B cell (primary cell): ENCODE measurements around the gene ZMIZ1. TPM values are rescaled to one million over a fixed set of nuclear protein-coding genes. Genes with fewer than 3 reads are reported as not detected.

ENCODE experiments used
- ATAC-seq: fragments of 200-7000 bp; cut with Tn5 transposase; one replicate; pipeline ENCODE4 v1.10.0; 2021; ENCODE audit warnings: low read depth, mild to moderate bottlenecking, moderate number of reproducible peaks, moderate library complexity
- CTCF ChIA-PET: fragments of 350-600 bp; sonication (Branson Sonifier 250); formaldehyde crosslinking; loops from one replicate; lab custom pipeline; 2021; ENCODE audit warnings: antibody characterized with exemption, inconsistent platforms; lab: Charles Lee
- POLR2A ChIA-PET: fragments of 350-600 bp; sonication (Branson Sonifier 250); formaldehyde crosslinking; loops from one replicate; lab custom pipeline; 2021; ENCODE audit warnings: antibody characterized with exemption; lab: Charles Lee
- DNase-seq: peaks from one replicate; pipeline ENCODE4 v3.0.0; 2013
- H2AFZ ChIP-seq: 2 replicates; pipeline ENCODE4 v1.6.1; 2012; ENCODE audit warnings: mild to moderate bottlenecking, low read depth, low read length; ENCODE audit not compliant: insufficient read depth, poor library complexity, severe bottlenecking
- H3K27ac ChIP-seq, 2 donors: 1 replicate in 1 of 2; 2 replicates in 1 of 2; pipeline ENCODE4 v1.5.1; 2012 to 2013; ENCODE audit warnings: low read length in 2 of 2, mild to moderate bottlenecking in 2 of 2, moderate library complexity in 1 of 2
- H3K27me3 ChIP-seq, 4 experiments: fragments of 200-600 bp in 1 of 4; sonication (generic) in 1 of 4; replicated peaks in 1 of 4; 1 replicate in 2 of 4; 2 replicates in 2 of 4; pipeline versions ENCODE4 v1.6.1 to v1.7.0; 2013 to 2016; ENCODE audit warnings: low read length in 3 of 4, mild to moderate bottlenecking in 2 of 4, mixed read lengths in 1 of 4, moderate library complexity in 1 of 4; ENCODE audit not compliant: insufficient read depth in 4 of 4, control insufficient read depth in 3 of 4; ENCODE audit errors: control extremely low read depth in 1 of 4
- H3K36me3 ChIP-seq, 2 experiments: replicated peaks in 1 of 2; 1 replicate in 1 of 2; 2 replicates in 1 of 2; pipeline versions ENCODE4 v1.6.1 to v1.7.1; 2013; ENCODE audit warnings: low read length in 1 of 2; ENCODE audit not compliant: insufficient read depth in 2 of 2, control insufficient read depth in 1 of 2; ENCODE audit errors: control extremely low read depth in 1 of 2, extremely low read depth in 1 of 2
- H3K4me1 ChIP-seq, 2 donors: fragments of 200-600 bp in 1 of 2; sonication (generic) in 1 of 2; 1 replicate in 1 of 2; 2 replicates in 1 of 2; pipeline versions ENCODE4 v1.5.1 to v1.6.1; 2013 to 2017; ENCODE audit warnings: low read length in 2 of 2; ENCODE audit not compliant: control insufficient read depth in 2 of 2, insufficient read depth in 2 of 2
- H3K4me2 ChIP-seq: replicated peaks from 2 replicates; pipeline ENCODE3; 2012; ENCODE audit warnings: mild to moderate bottlenecking, low read depth, low read length; ENCODE audit not compliant: poor library complexity, severe bottlenecking
- H3K4me3 ChIP-seq, 5 experiments: fragments of 200-600 bp in 1 of 5; sonication (generic) in 1 of 5; 1 replicate in 3 of 5; 2 replicates in 2 of 5; pipeline versions ENCODE4 v1.5.1 to v1.7.0; 2011 to 2016; ENCODE audit warnings: low read length in 4 of 5, mild to moderate bottlenecking in 4 of 5, low read depth in 2 of 5, control low read depth in 1 of 5, moderate library complexity in 1 of 5; ENCODE audit not compliant: insufficient read depth in 1 of 5; ENCODE audit errors: control extremely low read depth in 1 of 5, extremely low read depth in 1 of 5
- H3K79me2 ChIP-seq: fragments of 200-600 bp; sonication (generic); one replicate; pipeline ENCODE4 v1.6.0; 2016; ENCODE audit warnings: low read length; ENCODE audit not compliant: control insufficient read depth, insufficient read depth
- H3K9ac ChIP-seq: fragments of 200-600 bp; sonication (generic); 2 replicates; pipeline ENCODE4 v1.6.1; 2017; ENCODE audit warnings: mild to moderate bottlenecking, low read length, moderate library complexity
- H3K9me3 ChIP-seq, 3 donors: one replicate each; pipeline versions ENCODE4 v1.6.1 to v1.7.1; 2013; ENCODE audit warnings: low read length in 2 of 3; ENCODE audit not compliant: control insufficient read depth in 2 of 3, insufficient read depth in 1 of 3; ENCODE audit errors: control extremely low read depth in 1 of 3
- H4K20me1 ChIP-seq: 2 replicates; pipeline ENCODE4 v1.6.0; 2012; ENCODE audit warnings: mild to moderate bottlenecking, low read length; ENCODE audit not compliant: insufficient read depth, control insufficient read depth, poor library complexity, severe bottlenecking
- H3K27ac Mint-ChIP-seq: one replicate; pipeline ENCODE4 v1.8.0; 2021; ENCODE audit warnings: mixed read lengths
- H3K27me3 Mint-ChIP-seq: one replicate; pipeline ENCODE4 v1.8.0; 2021; ENCODE audit warnings: mixed read lengths
- H3K4me1 Mint-ChIP-seq: one replicate; pipeline ENCODE4 v1.8.0; 2021; ENCODE audit warnings: mixed read lengths
- H3K4me3 Mint-ChIP-seq: one replicate; pipeline ENCODE4 v1.8.0; 2021; ENCODE audit warnings: mixed read lengths
- H3K9me3 Mint-ChIP-seq: one replicate; pipeline ENCODE4 v1.8.0; 2022; ENCODE audit warnings: mixed read lengths; ENCODE audit not compliant: insufficient read depth
- CTCF ChIP-seq: fragments of 200-600 bp; IDR thresholded peaks from one replicate; pipeline ENCODE4 v1.8.0; 2022; ENCODE audit warnings: antibody characterized with exemption, mild to moderate bottlenecking
- EZH2 ChIP-seq: IDR thresholded peaks from 2 replicates; pipeline ENCODE4 v1.6.1; 2012; ENCODE audit warnings: borderline replicate concordance, low read depth, mild to moderate bottlenecking, moderate library complexity, low read length; ENCODE audit not compliant: insufficient read depth, poor library complexity, severe bottlenecking
- WGBS: methylation state at CpG from one replicate; pipeline ENCODE4 v1.1.5; 2013; ENCODE audit warnings: missing lambda C conversion rate; ENCODE audit not compliant: insufficient coverage; 5-methylcytosine and 5-hydroxymethylcytosine counted together
- intact Hi-C: fragments of 100-400 bp; cut with micrococcal nuclease; formaldehyde crosslinking; loops from one replicate; pipeline ENCODE4 v1.10.0; 2022
- polyA plus RNA-seq: library from polyadenylated mRNA; depleted of rRNA; stranded (reverse); fragments of >200 nt; gene quantifications from 2 replicates; pipeline ENCODE4 v1.2.3, GENCODE V29; 2012
- total RNA-seq, 2 donors: library from RNA; stranded (reverse); fragments of 120-200 nt in 1 of 2; gene quantifications; 1 replicate in 1 of 2; 2 replicates in 1 of 2; pipeline versions ENCODE4 v1.2.3 to v1.2.4, GENCODE V29; 2013 to 2022

ZMIZ1 gene
- total and polyA plus RNA-seq, 2 donors (not counting 1 experiment from before 2014, with no cell fraction given): 14.3 to 64.9 TPM

GRCh38 chr10:79195091-79195923 is 126.5 kb downstream of the ZMIZ1 start:
- Histone ChIP-seq H3K27ac (no peak overlapping the region), H3K9ac (no peak overlapping the region), H4K20me1 (no peaks in the 10 kb centered on the region), H3K36me3 (no peaks in the 10 kb centered on the region), H3K9me3 (peaks cover 0 to 20% (median 7%) of the 10 kb centered on the region in 3 donors), H3K4me3 (no peak overlapping the region), H3K27me3 (peaks cover 0 to 12% (median 4%) of the 10 kb centered on the region in 4 experiments), H3K4me1 (peaks cover 14 to 17% of the 10 kb centered on the region in 2 donors), H3K4me2 (peak overlapping the region; percentile 45), H2AFZ (no peak overlapping the region), H3K79me2 (no peaks in the 10 kb centered on the region)
- Mint-ChIP-seq H3K27me3 (peaks cover 11% of the 10 kb centered on the region), H3K4me1 (peaks cover 17% of the 10 kb centered on the region), H3K9me3 (peaks cover 7% of the 10 kb centered on the region), H3K4me3 (no peak overlapping the region), H3K27ac (peak overlapping the region; percentile 56)
- intact Hi-C loops: loop anchor here (1.0 to 10.0 kb wide), 9 partner anchors 47 to 1478 kb away; partner anchors contain the start of genes RPS24 and ZMIZ1
- ChIA-PET POLR2A (no interaction called here), CTCF (interaction anchor here (0.6 to 5.5 kb wide), 69 partner anchors 8 to 1475 kb away, joined by 3 to 148 read pairs (median 4); partner anchors contain the start of gene POLR3A)
- WGBS: 25% methylated on average over 22 of the region's 22 CpGs
- TF ChIP-seq CTCF: peak; percentile 96
- TF ChIP-seq EZH2: no peak
- ATAC-seq: peak; percentile 71
- peak; percentile 80 for DNase-seq
